Small intestine (tissue), 16 donors: ENCODE results near the gene ZDHHC17. TPM values are rescaled to one million over a fixed set of nuclear protein-coding genes. Genes with fewer than 3 reads are reported as not detected.

Experiments used
- DNase-seq, 2 donors: peaks; one replicate each; pipeline versions ENCODE4 v3.0.0 to v3.0.0-alpha.2; 2013
- FAIRE-seq: peaks from 2 replicates; lab custom pipeline; 2012; peaks lifted over from hg19 to GRCh38; lab: Jason Lieb, UNC
- H3K27ac ChIP-seq, 3 donors: one replicate each; pipeline ENCODE4 v1.5.1; 2013; ENCODE audit warnings: low read length in 2 of 3, mild to moderate bottlenecking in 2 of 3, control low read depth in 1 of 3, inconsistent platforms in 1 of 3, low read depth in 1 of 3, moderate library complexity in 1 of 3
- H3K27me3 ChIP-seq, 3 donors: one replicate each; pipeline ENCODE4 v1.6.1; 2013; ENCODE audit warnings: low read length in 3 of 3, inconsistent platforms in 1 of 3; ENCODE audit not compliant: control insufficient read depth in 3 of 3, insufficient read depth in 3 of 3
- H3K36me3 ChIP-seq, 3 donors: one replicate each; pipeline ENCODE4 v1.6.1; 2013; ENCODE audit warnings: low read length in 3 of 3, inconsistent platforms in 1 of 3, low read depth in 1 of 3, mild to moderate bottlenecking in 1 of 3, moderate library complexity in 1 of 3; ENCODE audit not compliant: control insufficient read depth in 3 of 3, insufficient read depth in 2 of 3
- H3K4me1 ChIP-seq, 3 donors: one replicate each; pipeline ENCODE4 v1.6.1; 2013; ENCODE audit warnings: low read length in 2 of 3, inconsistent platforms in 1 of 3, low read depth in 1 of 3, mild to moderate bottlenecking in 1 of 3, moderate library complexity in 1 of 3; ENCODE audit not compliant: control insufficient read depth in 3 of 3, insufficient read depth in 2 of 3
- H3K4me3 ChIP-seq, 3 donors: one replicate each; pipeline ENCODE4 v1.5.1; 2013; ENCODE audit warnings: low read length in 3 of 3, control low read depth in 1 of 3, inconsistent platforms in 1 of 3, low read depth in 1 of 3, mild to moderate bottlenecking in 1 of 3, moderate library complexity in 1 of 3
- H3K9me3 ChIP-seq, 2 donors: one replicate each; pipeline ENCODE4 v1.6.1; 2013; ENCODE audit warnings: low read depth in 1 of 2, low read length in 1 of 2; ENCODE audit not compliant: control insufficient read depth in 2 of 2, insufficient read depth in 1 of 2
- WGBS, 3 donors: extraction: QIAGEN DNeasy Blood & Tissue Kit; methylation state at CpG; one replicate each; pipeline ENCODE4 v1.1.7; 2013; 5-methylcytosine and 5-hydroxymethylcytosine counted together
- long read RNA-seq, 10 donors: transcript quantifications; one replicate each; lab custom pipeline, GENCODE V29; 2026
- polyA plus RNA-seq, 4 donors: library from polyadenylated mRNA; stranded (reverse) in 3 of 4; unstranded in 1 of 4; fragments of 200-250 nt in 3 of 4; fragments of 120-200 nt in 1 of 4; gene quantifications; one replicate each; pipeline versions ENCODE4 v1.2.1 to v1.2.3, GENCODE V29; 2013
- donor health status: healthy with polysubstance abuse.
- donor health status: control.
- donor health status: control.
- donor health status: Bipolar disorder and iron deficiency.
- donor health status: healthy.

ZDHHC17 gene, protein sequence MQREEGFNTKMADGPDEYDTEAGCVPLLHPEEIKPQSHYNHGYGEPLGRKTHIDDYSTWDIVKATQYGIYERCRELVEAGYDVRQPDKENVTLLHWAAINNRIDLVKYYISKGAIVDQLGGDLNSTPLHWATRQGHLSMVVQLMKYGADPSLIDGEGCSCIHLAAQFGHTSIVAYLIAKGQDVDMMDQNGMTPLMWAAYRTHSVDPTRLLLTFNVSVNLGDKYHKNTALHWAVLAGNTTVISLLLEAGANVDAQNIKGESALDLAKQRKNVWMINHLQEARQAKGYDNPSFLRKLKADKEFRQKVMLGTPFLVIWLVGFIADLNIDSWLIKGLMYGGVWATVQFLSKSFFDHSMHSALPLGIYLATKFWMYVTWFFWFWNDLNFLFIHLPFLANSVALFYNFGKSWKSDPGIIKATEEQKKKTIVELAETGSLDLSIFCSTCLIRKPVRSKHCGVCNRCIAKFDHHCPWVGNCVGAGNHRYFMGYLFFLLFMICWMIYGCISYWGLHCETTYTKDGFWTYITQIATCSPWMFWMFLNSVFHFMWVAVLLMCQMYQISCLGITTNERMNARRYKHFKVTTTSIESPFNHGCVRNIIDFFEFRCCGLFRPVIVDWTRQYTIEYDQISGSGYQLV
- 10 to 100 TPM in 1 of 4 donors, 1 to 10 TPM in 3; 2.2 to 33.0 (median 5.7) TPM for polyA plus RNA-seq
- long read RNA-seq, donor 1, full-length matches to known transcripts = 3 of 26 reads
- long read RNA-seq, donor 1, partial matches to known transcripts = 23 of 26 reads
- long read RNA-seq, donor 1, other reads (novel, unspliced or antisense) = 0 of 26 reads
- long read RNA-seq, donor 2 = 0 reads
- long read RNA-seq, donor 3, full-length matches to known transcripts = 2 of 36 reads
- long read RNA-seq, donor 3, partial matches to known transcripts = 34 of 36 reads
- long read RNA-seq, donor 3, other reads (novel, unspliced or antisense) = 0 of 36 reads
- long read RNA-seq, donor 4 = 0 reads
- long read RNA-seq, donor 5 = 0 reads
- long read RNA-seq, donor 6, full-length matches to known transcripts = 1 of 6 reads
- long read RNA-seq, donor 6, partial matches to known transcripts = 5 of 6 reads
- long read RNA-seq, donor 6, other reads (novel, unspliced or antisense) = 0 of 6 reads
- long read RNA-seq, donor 7 = 0 reads
- long read RNA-seq, donor 8, partial matches to known transcripts = 0 of 1 reads
- long read RNA-seq, donor 8, other reads (novel, unspliced or antisense) = 0 of 1 reads
- long read RNA-seq, donor 9, partial matches to known transcripts = 0 of 2 reads
- long read RNA-seq, donor 9, other reads (novel, unspliced or antisense) = 0 of 2 reads
- long read RNA-seq, donor 10, full-length matches to known transcripts = 2 of 2 reads
- long read RNA-seq, donor 10, partial matches to known transcripts = 0 of 2 reads
- long read RNA-seq, donor 10, other reads (novel, unspliced or antisense) = 0 of 2 reads

DNA sequence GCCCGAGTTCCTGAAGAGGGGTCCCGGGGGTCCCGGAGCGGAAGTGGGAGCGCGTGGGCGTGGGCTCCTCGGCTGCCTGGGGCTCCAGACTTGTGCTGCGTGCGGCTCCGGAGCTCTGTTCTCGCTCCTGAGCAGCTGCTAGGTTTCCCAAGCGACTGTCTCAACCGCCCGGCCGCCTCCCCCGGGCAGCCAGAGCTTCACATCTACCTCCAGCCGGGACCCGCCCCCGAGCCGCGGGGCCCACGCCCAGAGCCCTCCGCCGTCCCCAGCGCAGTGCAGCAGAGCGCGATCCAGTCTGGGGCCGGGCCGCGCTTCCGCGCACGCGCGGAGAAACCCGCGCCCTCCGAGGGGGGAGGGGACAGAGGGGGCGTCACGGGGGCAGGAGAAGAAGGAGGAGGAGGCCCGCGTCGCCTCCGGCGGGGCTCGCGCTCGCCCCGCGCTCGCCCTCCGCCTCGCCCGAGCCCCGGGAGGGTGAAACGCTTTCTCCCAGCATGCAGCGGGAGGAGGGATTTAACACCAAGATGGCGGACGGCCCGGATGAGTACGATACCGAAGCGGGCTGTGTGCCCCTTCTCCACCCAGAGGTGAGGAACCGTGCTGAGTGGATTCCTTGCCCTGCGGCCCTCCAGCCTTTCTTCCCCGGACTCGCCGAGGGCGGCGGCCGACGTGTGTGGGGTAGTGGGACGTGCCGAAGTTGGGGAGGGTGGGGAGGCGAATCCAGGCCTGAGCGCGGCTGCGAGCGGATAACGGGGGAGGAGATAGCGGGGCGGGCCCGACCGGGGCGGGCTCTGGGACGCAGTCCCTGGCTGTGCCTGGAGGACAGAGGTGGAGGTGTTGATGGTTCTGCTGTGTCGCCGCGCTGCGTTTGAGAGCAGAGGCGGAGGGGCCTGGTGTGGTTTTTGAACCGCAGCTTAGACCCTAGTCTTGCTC, at the start of gene ZDHHC17:
Gene ZDHHC17, plus strand, starts transcription at position 370 of the 930 bp plus-strand sequence. Its CDS starts 122 bp downstream, at position 492.
- DNase-seq (peak; percentile 85 to 96), FAIRE-seq (no peak)
- WGBS, 3 donors = 0% methylated on average over 74 to 93 of the region's 93 CpGs
- H3K9me3 ChIP-seq = no peaks in the 10 kb centered on the region
- H3K27me3 ChIP-seq = no peaks in the 10 kb centered on the region
- peaks cover 5 to 12% (median 6%) of the 10 kb centered on the region in 3 donors for H3K4me1 ChIP-seq
- H3K4me3 ChIP-seq = peak within 1 kb of the TSS; percentile 44 to 96 (median 78)
- H3K27ac ChIP-seq = peak within 1 kb of the TSS; percentile 90 to 99 (median 96)
- no peaks in the 10 kb centered on the region for H3K36me3 ChIP-seq

GRCh38 chr12:76714415-76714814, 49.5 kb upstream of the ZDHHC17 start:
- Histone ChIP-seq H3K9me3 (peaks cover 0 to 3% of the 10 kb centered on the region in 2 donors), H3K4me3 (no peak overlapping the region), H3K27me3 (no peaks in the 10 kb centered on the region), H3K27ac (no peak overlapping the region), H3K4me1 (no peaks in the 10 kb centered on the region), H3K36me3 (no peaks in the 10 kb centered on the region)
- DNase-seq (no peak), FAIRE-seq (no peak)
- 92 to 100% (median 96%) methylated on average over 1 of the region's 1 CpG for WGBS, 3 donors

DNA sequence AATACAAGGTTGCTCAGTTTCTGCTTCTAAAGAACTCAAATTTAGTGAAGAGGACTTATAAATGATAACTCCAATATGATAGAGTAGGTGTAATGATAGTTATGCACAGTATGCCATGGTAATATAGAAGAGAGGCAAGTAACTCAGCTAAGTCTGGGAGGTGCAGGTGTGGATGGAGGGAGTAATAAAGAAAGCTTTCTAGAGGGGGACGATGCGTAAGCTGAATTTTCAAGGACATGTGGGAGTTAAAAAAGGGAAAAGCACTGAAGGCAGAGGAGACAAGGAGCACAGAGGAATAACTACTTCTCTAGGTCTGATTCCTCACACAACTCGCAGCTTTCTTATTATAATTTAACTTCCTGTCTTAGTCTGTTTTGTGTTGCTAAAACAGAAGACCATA, 49.1 kb upstream of the ZDHHC17 start:
- no peak for FAIRE-seq

GRCh38 chr12:76715332-76715731, 48.6 kb upstream of the ZDHHC17 start:
- DNase-seq (no peak), FAIRE-seq (no peak)
- no peaks in the 10 kb centered on the region for H3K27me3 ChIP-seq
- no peak overlapping the region for H3K27ac ChIP-seq
- no peaks in the 10 kb centered on the region for H3K4me1 ChIP-seq
- 89 to 98% (median 93%) methylated on average over 3 of the region's 3 CpGs for WGBS, 3 donors
- no peaks in the 10 kb centered on the region for H3K36me3 ChIP-seq
- peaks cover 0 to 3% of the 10 kb centered on the region in 2 donors for H3K9me3 ChIP-seq
- no peak overlapping the region for H3K4me3 ChIP-seq

More for the DNA sequence above, 49.1 kb upstream of the ZDHHC17 start:
- DNase-seq = no peak
- Histone ChIP-seq H3K4me1 (no peaks in the 10 kb centered on the region), H3K27me3 (no peaks in the 10 kb centered on the region), H3K4me3 (no peak overlapping the region), H3K9me3 (peaks cover 0 to 3% of the 10 kb centered on the region in 2 donors), H3K36me3 (no peaks in the 10 kb centered on the region), H3K27ac (no peak overlapping the region)
- 84 to 92% (median 85%) methylated on average over 3 of the region's 3 CpGs for WGBS, 3 donors

DNA sequence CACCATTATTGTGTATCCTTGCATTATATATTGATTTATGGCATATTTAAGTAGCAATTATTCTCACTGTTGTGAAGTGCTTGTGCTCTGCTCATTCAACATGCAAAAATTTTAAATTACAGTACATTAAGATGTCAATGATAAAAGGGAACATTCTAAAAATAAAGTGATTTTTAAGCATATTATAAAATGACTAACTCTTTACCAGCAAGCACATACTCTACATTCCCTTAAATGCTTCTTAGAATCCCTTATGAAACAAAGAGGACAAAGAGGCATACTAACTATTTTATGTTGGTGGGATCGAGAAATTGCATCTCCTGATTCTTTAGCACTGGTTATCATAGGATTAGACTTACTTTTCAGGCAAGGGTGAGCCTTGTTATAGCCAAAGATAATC, 46.6 kb upstream of the ZDHHC17 start:
- DNase-seq (no peak), FAIRE-seq (no peak)
- H3K9me3 ChIP-seq = peaks cover 0 to 3% of the 10 kb centered on the region in 2 donors
- H3K4me3 ChIP-seq = no peak overlapping the region
- H3K4me1 ChIP-seq = no peaks in the 10 kb centered on the region
- no peak overlapping the region for H3K27ac ChIP-seq
- WGBS, 3 donors = 81 to 94% (median 84%) methylated on average over 1 of the region's 1 CpG
- H3K27me3 ChIP-seq = no peaks in the 10 kb centered on the region
- no peaks in the 10 kb centered on the region for H3K36me3 ChIP-seq

DNA sequence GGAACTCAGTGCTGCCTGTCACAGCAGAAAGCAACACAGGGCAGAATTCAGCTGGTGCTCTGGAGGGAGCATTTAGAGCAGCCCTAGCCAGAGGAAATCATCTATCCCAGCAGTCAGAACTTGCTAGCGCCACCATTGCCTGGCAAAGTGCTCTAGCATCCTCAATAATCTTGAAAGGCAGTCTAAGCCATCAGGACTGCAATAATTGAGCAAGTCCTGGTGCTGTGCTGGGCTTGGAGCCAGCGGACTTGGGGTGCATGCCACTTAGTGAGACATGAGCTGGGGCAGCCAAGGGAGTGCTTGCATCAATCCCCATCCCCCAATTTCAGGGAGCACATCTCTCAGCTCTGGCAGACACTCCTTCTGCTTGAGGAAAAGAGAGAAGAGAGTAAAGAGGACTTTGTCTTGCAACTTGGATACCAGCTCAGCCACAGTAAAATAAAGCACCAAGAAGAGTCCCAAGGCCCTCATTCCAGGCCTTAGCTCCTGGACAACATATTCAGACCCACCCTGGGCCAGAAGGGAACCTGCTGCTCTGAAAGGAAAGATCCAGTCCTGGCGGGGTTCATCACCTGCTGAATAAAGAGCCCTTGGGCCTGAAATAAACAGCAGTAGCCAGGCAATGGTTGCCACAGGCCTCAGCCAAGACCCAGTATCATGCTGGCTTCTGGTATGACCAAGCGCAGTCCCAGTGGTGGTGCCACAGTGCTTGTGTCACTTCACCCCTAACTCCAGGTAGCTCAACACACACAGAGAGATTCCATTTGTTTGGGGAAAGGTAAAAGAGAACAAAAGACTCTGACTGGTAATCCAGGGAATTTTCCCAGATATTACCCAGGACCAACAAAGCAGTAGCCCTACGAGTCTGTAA, 44.5 kb upstream of the ZDHHC17 start:
- 83 to 85% (median 83%) methylated on average over 5 of the region's 5 CpGs for WGBS, 3 donors

More for the DNA sequence above, 44.5 kb upstream of the ZDHHC17 start:
- Histone ChIP-seq H3K4me1 (no peaks in the 10 kb centered on the region), H3K27ac (no peak overlapping the region), H3K4me3 (no peak overlapping the region), H3K36me3 (no peaks in the 10 kb centered on the region), H3K27me3 (no peaks in the 10 kb centered on the region), H3K9me3 (peaks cover 0 to 1% of the 10 kb centered on the region in 2 donors)
- no peak for FAIRE-seq
- DNase-seq = no peak
